K562 (cell line): ENCODE measurements around the gene SPINT1. TPM values are rescaled to one million over a fixed set of nuclear protein-coding genes. Genes with fewer than 3 reads are reported as not detected.
A peak's percentile ranks its signal among the peaks of the same experiment; 100 is the strongest.

Experiments
- ASH1L ChIP-seq: fragments of 450-650 bp; IDR thresholded peaks from 2 replicates; pipeline ENCODE4 v1.6.1; 2018; ENCODE audit warnings: borderline replicate concordance, mild to moderate bottlenecking, low read depth; ENCODE audit not compliant: partially characterized antibody
- CC2D1A ChIP-seq: fragments of 450-650 bp; IDR thresholded peaks from 2 replicates; pipeline ENCODE4 v1.6.1; 2017; ENCODE audit warnings: mild to moderate bottlenecking
- KLF13 ChIP-seq: fragments of 450-650 bp; IDR thresholded peaks from 2 replicates; pipeline ENCODE4 v1.6.1; 2016; ENCODE audit warnings: missing genetic modification characterization, low read depth, mild to moderate bottlenecking, missing compliant biosample characterization, moderate library complexity, borderline replicate concordance
- NCOA6 ChIP-seq: fragments of 450-650 bp; IDR thresholded peaks from 2 replicates; pipeline ENCODE4 v1.6.1; 2017; ENCODE audit warnings: mild to moderate bottlenecking
- RAD21 ChIP-seq, 2 experiments: fragments of 250-450 bp in 1 of 2; fragments of 450-650 bp in 1 of 2; sonication (Bioruptor Pico) in 1 of 2; formaldehyde crosslinking in 1 of 2; IDR thresholded peaks in 1 of 2; conservative IDR thresholded peaks in 1 of 2; 2 replicates each; pipeline versions ENCODE4 v1.4.0 to v1.8.0; 2020 to 2022; ENCODE audit warnings: mild to moderate bottlenecking in 2 of 2, moderate library complexity in 1 of 2
- RUNX1 ChIP-seq: sonication (generic); IDR thresholded peaks from 2 replicates; pipeline ENCODE4 v1.6.1; 2016; ENCODE audit warnings: antibody characterized with exemption, low read depth
- SMARCB1 ChIP-seq: IDR thresholded peaks from 2 replicates; pipeline ENCODE4 v1.6.1; 2011; ENCODE audit warnings: improper control_type of control experiment, low read depth; ENCODE audit not compliant: insufficient read length
- ZNF445 ChIP-seq: fragments of 250-450 bp; sonication (Bioruptor Pico); IDR thresholded peaks from 2 replicates; pipeline ENCODE4 v1.4.0; 2020; ENCODE audit warnings: low read depth, mild to moderate bottlenecking, moderate library complexity
- ZNF76 ChIP-seq: fragments of 250-450 bp; sonication (Bioruptor Pico); IDR thresholded peaks from 2 replicates; pipeline ENCODE4 v1.4.0; 2020; ENCODE audit warnings: mild to moderate bottlenecking, moderate library complexity, borderline replicate concordance
- polyA plus RNA-seq, 8 experiments: library from polyadenylated mRNA; depleted of rRNA in 4 of 8; stranded (reverse) in 5 of 8; unstranded in 3 of 8; fragments of >200 nt; fragmentation: Nextera tagmentation in 2 of 8; fragmentation: Illumina TruSeq in 1 of 8; extraction: Ambion mirVana in 2 of 8; extraction: Trizol in 1 of 8; gene quantifications; 2 replicates each; pipeline versions ENCODE4 v1.2.1 to v1.2.3, GENCODE V29; 2011 to 2014; ENCODE audit warnings: inconsistent platforms in 1 of 8, missing spikeins in 1 of 8
- total RNA-seq, 7 experiments: library from RNA; depleted of rRNA in 6 of 7; stranded (reverse); fragments of >200 nt in 6 of 7; fragmentation: Illumina TruSeq in 2 of 7; extraction: Trizol in 2 of 7; gene quantifications; 2 replicates each; pipeline versions ENCODE4 v1.2.1 to v1.2.3, GENCODE V29; 2011 to 2021; ENCODE audit warnings: low replicate concordance in 1 of 7
- TF ChIP-seq, protein P1 (sequence below): sonication (generic); formaldehyde crosslinking; IDR thresholded peaks from 2 replicates; pipeline ENCODE4 v1.9.0; 2022; ENCODE audit warnings: mild to moderate bottlenecking, missing genetic modification reagents
- TF ChIP-seq, protein P2 (sequence below): sonication (generic); formaldehyde crosslinking; IDR thresholded peaks from 2 replicates; pipeline ENCODE4 v1.9.0; 2022; ENCODE audit warnings: mild to moderate bottlenecking, missing genetic modification reagents
- TF ChIP-seq, protein P3 (sequence below): fragments of 450-650 bp; IDR thresholded peaks from 2 replicates; pipeline ENCODE4 v1.7.1; 2018; ENCODE audit warnings: mild to moderate bottlenecking, low read depth; ENCODE audit not compliant: partially characterized antibody
- TF ChIP-seq, protein P4 (sequence below): fragments of 450-650 bp; formaldehyde crosslinking; IDR thresholded peaks from 2 replicates; pipeline ENCODE4 v1.4.0; 2020; ENCODE audit warnings: mild to moderate bottlenecking, moderate library complexity

Gene SPINT1
- total and polyA plus RNA-seq, 9 of the 15 experiments (the other 6 are each of a cell fraction or from before 2014, with no cell fraction given) = 0.78 to 4.5 (median 1.5) TPM

DNA sequence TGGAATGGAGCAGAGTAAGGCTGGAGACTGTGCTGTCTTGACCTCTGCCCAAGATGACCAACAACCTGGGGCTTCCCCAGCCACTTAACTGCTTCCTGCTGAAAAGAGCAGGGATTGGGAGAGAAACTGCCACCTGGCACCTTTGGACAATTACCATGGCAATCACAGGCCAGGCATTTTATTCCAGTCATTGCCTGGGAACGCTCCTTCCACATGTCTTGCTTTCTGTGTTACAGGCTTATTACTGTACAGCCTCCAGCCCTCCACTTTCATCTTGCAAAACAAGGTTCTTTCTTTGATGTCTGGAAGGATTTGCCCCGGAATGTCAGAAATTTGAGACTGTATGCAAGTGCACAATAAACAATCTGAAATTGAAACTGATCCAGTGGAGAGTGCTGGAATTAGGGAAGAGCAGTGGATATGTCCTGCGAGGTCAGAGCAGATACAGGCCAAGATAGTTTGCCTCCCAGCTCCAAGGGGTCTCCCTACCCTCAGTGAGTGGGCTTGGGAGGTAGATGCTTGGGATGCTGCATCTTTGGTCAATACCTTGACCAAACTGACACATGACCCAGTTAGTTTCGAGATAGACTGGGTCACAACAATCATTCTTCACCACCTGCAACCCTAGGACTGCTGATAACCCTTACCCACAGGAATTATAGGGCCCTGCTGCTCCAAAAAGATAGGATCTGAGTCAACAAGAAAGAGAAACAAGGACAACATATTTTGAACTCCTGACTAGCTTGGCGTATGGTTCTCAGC, 18.0 kb upstream of the SPINT1 start (continued):
- TF ChIP-seq, protein P1, sequence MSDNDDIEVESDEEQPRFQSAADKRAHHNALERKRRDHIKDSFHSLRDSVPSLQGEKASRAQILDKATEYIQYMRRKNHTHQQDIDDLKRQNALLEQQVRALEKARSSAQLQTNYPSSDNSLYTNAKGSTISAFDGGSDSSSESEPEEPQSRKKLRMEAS (CRISPR knock-in tag) = no peak
- TF ChIP-seq CC2D1A = peak; percentile 77; the same call in 1 of the 2 replicates
- TF ChIP-seq NCOA6 = no peak
- TF ChIP-seq, protein P2, sequence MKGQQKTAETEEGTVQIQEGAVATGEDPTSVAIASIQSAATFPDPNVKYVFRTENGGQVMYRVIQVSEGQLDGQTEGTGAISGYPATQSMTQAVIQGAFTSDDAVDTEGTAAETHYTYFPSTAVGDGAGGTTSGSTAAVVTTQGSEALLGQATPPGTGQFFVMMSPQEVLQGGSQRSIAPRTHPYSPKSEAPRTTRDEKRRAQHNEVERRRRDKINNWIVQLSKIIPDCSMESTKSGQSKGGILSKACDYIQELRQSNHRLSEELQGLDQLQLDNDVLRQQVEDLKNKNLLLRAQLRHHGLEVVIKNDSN = peak; percentile 14; the same call in 1 of the 2 replicates
- no peak for TF ChIP-seq ASH1L
- TF ChIP-seq, protein P3, sequence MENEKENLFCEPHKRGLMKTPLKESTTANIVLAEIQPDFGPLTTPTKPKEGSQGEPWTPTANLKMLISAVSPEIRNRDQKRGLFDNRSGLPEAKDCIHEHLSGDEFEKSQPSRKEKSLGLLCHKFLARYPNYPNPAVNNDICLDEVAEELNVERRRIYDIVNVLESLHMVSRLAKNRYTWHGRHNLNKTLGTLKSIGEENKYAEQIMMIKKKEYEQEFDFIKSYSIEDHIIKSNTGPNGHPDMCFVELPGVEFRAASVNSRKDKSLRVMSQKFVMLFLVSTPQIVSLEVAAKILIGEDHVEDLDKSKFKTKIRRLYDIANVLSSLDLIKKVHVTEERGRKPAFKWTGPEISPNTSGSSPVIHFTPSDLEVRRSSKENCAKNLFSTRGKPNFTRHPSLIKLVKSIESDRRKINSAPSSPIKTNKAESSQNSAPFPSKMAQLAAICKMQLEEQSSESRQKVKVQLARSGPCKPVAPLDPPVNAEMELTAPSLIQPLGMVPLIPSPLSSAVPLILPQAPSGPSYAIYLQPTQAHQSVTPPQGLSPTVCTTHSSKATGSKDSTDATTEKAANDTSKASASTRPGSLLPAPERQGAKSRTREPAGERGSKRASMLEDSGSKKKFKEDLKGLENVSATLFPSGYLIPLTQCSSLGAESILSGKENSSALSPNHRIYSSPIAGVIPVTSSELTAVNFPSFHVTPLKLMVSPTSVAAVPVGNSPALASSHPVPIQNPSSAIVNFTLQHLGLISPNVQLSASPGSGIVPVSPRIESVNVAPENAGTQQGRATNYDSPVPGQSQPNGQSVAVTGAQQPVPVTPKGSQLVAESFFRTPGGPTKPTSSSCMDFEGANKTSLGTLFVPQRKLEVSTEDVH = no peak
- no peak for TF ChIP-seq KLF13
- TF ChIP-seq, protein P4, sequence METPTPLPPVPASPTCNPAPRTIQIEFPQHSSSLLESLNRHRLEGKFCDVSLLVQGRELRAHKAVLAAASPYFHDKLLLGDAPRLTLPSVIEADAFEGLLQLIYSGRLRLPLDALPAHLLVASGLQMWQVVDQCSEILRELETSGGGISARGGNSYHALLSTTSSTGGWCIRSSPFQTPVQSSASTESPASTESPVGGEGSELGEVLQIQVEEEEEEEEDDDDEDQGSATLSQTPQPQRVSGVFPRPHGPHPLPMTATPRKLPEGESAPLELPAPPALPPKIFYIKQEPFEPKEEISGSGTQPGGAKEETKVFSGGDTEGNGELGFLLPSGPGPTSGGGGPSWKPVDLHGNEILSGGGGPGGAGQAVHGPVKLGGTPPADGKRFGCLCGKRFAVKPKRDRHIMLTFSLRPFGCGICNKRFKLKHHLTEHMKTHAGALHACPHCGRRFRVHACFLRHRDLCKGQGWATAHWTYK = no peak
- TF ChIP-seq ZNF445 = no peak
- no peak for TF ChIP-seq ZNF76 (CRISPR knock-in tag)
- no peak; a peak in 1 of 4 replicates for TF ChIP-seq RAD21 (CRISPR knock-in tag; conservative IDR thresholded peaks at IDR 0.05 in 1 of 2, IDR thresholded peaks at IDR 0.05 in 1 of 2)
- TF ChIP-seq SMARCB1 = no peak
- 0 out of 2 replicates have a peak, but pooled peaks have one; percentile 65 for TF ChIP-seq RUNX1
